Adrenal gland (tissue), 12 donors: ENCODE results near the gene SLC7A5. TPM values are rescaled to one million over a fixed set of nuclear protein-coding genes. Genes with fewer than 3 reads are reported as not detected.
"Not testable (repeated sequence)": the region's sequence is repeated elsewhere in the genome, so short reads cannot be mapped to it uniquely, and the experiment has no call there.

Experiments used
- DNase-seq, 7 donors: peaks; one replicate each; pipeline ENCODE4 v3.0.0-alpha.2; 2019 to 2020
- H3K27ac ChIP-seq, 5 donors: fragments of 200-600 bp; sonication (generic) in 4 of 5; 1 replicate in 3 of 5; 2 replicates in 2 of 5; pipeline versions ENCODE4 v1.5.1 to v1.8.0; 2016 to 2020; ENCODE audit warnings: mild to moderate bottlenecking in 1 of 5
- H3K27me3 ChIP-seq: fragments of 200-600 bp; 2 replicates; pipeline ENCODE4 v1.8.0; 2021
- H3K36me3 ChIP-seq, 2 donors: fragments of 200-600 bp; replicated peaks in 1 of 2; 1 replicate in 1 of 2; 2 replicates in 1 of 2; pipeline versions ENCODE4 v1.5.1 to v1.8.0; 2018 to 2022
- H3K4me1 ChIP-seq, 2 donors: fragments of 200-600 bp; replicated peaks in 1 of 2; 1 replicate in 1 of 2; 2 replicates in 1 of 2; pipeline versions ENCODE4 v1.5.1 to v1.8.0; 2018 to 2021
- H3K4me3 ChIP-seq, 4 donors: fragments of 200-600 bp; sonication (generic) in 3 of 4; one replicate each; pipeline ENCODE4 v1.5.1; 2016 to 2018
- H3K9me3 ChIP-seq, 3 donors: fragments of 200-600 bp; sonication (generic) in 1 of 3; replicated peaks in 1 of 3; 1 replicate in 2 of 3; 2 replicates in 1 of 3; pipeline versions ENCODE4 v1.5.1 to v1.8.0; 2016 to 2021
- CTCF ChIP-seq, 6 experiments: fragments of 450-650 bp in 4 of 6; fragments of 200-600 bp in 2 of 6; sonication (generic) in 1 of 6; IDR thresholded peaks; 1 replicate in 5 of 6; 2 replicates in 1 of 6; pipeline versions ENCODE4 v1.5.1 to v1.8.0; 2016 to 2021; ENCODE audit warnings: antibody characterized with exemption in 6 of 6, mild to moderate bottlenecking in 2 of 6, moderate library complexity in 1 of 6
- POLR2A ChIP-seq, 2 donors: fragments of 450-650 bp; IDR thresholded peaks; one replicate each; pipeline ENCODE4 v1.6.1; 2017; ENCODE audit warnings: antibody characterized with exemption in 2 of 2, mild to moderate bottlenecking in 2 of 2, moderate library complexity in 1 of 2
- WGBS, 4 donors: extraction: QIAGEN DNeasy Blood & Tissue Kit in 2 of 4; methylation state at CpG; one replicate each; pipeline versions ENCODE4 v1.1.5 to v1.1.7; 2013 to 2017; 5-methylcytosine and 5-hydroxymethylcytosine counted together
- intact Hi-C, 2 donors: fragments of 100-400 bp; cut with DNase I; formaldehyde crosslinking; loops; one replicate each; pipeline versions ENCODE4 v1.14.1 to v1.15.0; 2022 to 2023
- polyA plus RNA-seq, 3 donors: library from polyadenylated mRNA; stranded (reverse); fragments of 200-250 nt in 2 of 3; fragments of 350-450 nt in 1 of 3; fragmentation: Illumina TruSeq in 1 of 3; extraction: RNeasy Lipid Tissue Mini Kit (QIAGEN cat#74804) in 1 of 3; gene quantifications; one replicate each; pipeline ENCODE4 v1.2.3, GENCODE V29; 2013 to 2014
- total RNA-seq, 9 donors: library from RNA; depleted of rRNA in 4 of 9; stranded (reverse); fragments of >200 nt in 4 of 9; fragments of 120-200 nt in 1 of 9; fragmentation: NEBNext Ultra II Directional in 1 of 9; extraction: Animal tissue kit (Norgen Biotek cat#: 25700) in 1 of 9; gene quantifications; one replicate each; pipeline versions ENCODE4 v1.1.0 to v1.2.4, GENCODE V29; 2013 to 2023
- donor health status: healthy with polysubstance abuse.
- donor health status: Bipolar disorder and iron deficiency.
- donor health status: DM: yes; HTN: yes; CAD: no.
- donor health status: DM: no; HTN: no; CAD: no.
- donor health status: DM: no; HTN: no; CAD: no.
- donor health status: DM: yes; HTN: yes; CAD: no.

Gene SLC7A5
- total and polyA plus RNA-seq, 12 donors: 0.69 to 9.1 (median 2.4) TPM

DNA sequence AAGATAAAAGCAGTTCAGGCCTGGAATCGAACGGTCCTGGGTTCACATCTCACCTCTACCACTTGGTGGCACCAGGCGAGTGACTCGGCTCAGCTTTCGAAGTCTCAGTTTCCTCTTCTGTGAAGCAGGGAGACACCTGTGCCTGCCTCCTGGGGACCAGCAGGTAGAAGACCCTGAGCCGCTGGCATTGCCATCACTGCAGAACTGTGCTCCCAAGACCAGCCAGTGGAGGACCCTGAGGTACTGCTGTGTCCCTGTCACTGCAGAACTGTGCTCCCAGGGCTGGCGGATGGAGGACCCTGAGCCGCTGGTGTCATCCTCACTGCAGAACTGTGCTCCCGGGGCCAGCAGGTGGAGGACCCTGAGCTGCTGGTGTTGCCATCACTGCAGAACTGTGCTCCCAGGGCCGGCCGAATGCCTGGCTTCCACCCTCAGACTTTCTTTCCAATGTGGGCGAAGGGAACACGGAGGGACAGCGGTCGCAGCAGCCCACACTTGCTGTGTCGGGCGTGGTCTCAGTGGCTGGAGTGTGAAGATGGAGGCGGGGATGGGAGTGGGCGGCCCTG, 8.7 kb upstream of the SLC7A5 start:
- H3K9me3 ChIP-seq: no peaks in the 10 kb centered on the region
- H3K27ac ChIP-seq: no peak overlapping the region
- DNase-seq: no peak
- no peaks in the 10 kb centered on the region for H3K36me3 ChIP-seq
- intact Hi-C loops: no loop called here
- no peaks in the 10 kb centered on the region for H3K4me1 ChIP-seq
- no peaks in the 10 kb centered on the region for H3K27me3 ChIP-seq
- WGBS, 4 donors: 54 to 85% (median 82%) methylated on average over 10 to 19 of the region's 19 CpGs
- TF ChIP-seq CTCF (IDR thresholded peaks at IDR 0.05) (peak in 2 of 6 experiments; percentile 19 to 23), POLR2A (IDR thresholded peaks at IDR 0.05) (no peak)
- H3K4me3 ChIP-seq: no peak overlapping the region

DNA sequence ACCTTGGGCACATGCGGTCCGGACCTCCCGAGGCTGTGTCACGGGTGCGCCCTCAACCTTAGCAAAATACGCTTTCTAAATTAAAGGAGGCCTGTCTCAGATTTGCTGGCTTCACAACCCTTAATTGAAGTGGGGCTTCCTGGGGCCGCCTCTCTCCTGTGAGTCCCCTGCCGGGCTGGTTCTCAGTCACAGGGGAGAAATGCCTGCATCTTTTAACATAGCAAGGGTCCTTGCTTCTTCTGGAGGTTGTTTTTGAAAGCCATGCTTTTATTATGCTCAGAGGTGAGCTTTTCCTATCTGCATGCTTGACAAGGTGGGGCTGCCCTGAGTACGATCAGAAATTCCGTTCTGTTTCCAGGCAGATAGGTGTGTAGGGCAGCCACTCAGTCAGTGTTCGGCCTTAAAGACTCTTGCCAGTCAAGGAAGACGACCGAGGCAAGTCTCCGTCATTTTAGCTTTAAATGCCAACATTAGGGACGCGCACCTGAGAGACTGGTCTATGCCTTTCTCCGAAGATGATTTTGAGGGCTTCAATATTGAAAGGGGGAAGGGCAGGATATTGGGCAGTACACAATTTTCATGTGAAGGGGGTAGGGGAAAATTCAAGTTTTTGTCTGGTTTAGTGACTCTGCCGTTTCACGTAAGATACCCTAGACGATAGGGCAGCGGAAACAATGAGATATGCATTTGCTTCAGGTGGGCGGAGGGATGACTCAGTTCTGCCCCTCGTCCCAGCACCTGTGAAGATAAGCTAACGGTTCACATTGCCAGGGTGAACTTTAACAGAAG, 5.5 kb upstream of the SLC7A5 start:
- Histone ChIP-seq H3K27me3 (peaks cover 7% of the 10 kb centered on the region), H3K4me1 (no peaks in the 10 kb centered on the region), H3K36me3 (no peaks in the 10 kb centered on the region), H3K4me3 (no peak overlapping the region), H3K9me3 (no peaks in the 10 kb centered on the region), H3K27ac (no peak overlapping the region)
- TF ChIP-seq CTCF (IDR thresholded peaks at IDR 0.05) (no peak), POLR2A (IDR thresholded peaks at IDR 0.05) (no peak)
- WGBS, 4 donors: 49 to 58% (median 55%) methylated on average over 22 to 24 of the region's 24 CpGs
- intact Hi-C loops: loop anchor here (5.0 kb wide), 2 partner anchors 37 to 98 kb away; no protein-coding TSS in a partner anchor
- DNase-seq: no peak

GRCh38 chr16:87870418-87871291, 1.3 kb upstream of the SLC7A5 start:
- H3K27ac ChIP-seq: peak overlapping the region in 1 of 5 donors; percentile 58
- not testable (repeated sequence) for H3K4me1 ChIP-seq, DNase-seq, H3K27me3 ChIP-seq, H3K9me3 ChIP-seq, H3K36me3 ChIP-seq, H3K4me3 ChIP-seq
- intact Hi-C loops: loop anchor here (1.0 to 5.0 kb wide), 3 partner anchors 42 to 93 kb away; no protein-coding TSS in a partner anchor
- 69 to 83% (median 78%) methylated on average over 12 to 22 of the region's 24 CpGs for WGBS, 4 donors

DNA sequence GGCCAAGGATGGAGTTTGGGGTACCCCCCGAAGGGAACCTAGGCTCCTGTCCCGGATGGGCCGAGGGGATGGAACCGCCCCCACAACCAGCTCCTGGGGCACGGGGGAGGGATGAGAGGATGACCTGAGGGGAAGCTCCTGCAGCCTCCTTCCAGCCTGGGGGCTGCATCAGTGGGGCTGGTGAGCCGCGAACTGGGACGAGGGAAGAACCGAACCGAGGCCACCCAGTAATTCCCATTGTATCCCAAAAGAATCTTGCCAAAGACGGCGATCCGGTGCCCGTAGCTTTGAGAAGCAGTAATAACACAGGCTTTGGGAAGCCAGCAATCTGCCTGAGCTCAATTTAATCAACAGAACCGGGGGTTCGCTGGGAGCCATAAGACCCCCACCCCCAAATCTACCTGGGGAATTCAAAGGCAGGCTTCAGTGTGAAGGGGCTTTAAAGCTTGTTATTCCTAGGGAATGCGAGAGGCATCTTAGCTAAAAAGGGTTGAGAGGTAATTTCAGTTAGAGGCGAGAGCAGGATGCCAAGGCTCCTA, 641 bp upstream of the SLC7A5 start:
- not testable (repeated sequence) for H3K9me3 ChIP-seq, H3K36me3 ChIP-seq, H3K27me3 ChIP-seq, H3K27ac ChIP-seq, H3K4me1 ChIP-seq, H3K4me3 ChIP-seq, DNase-seq
- intact Hi-C loops: loop anchor here (5.0 kb wide), 2 partner anchors 42 to 93 kb away; no protein-coding TSS in a partner anchor
- WGBS, 4 donors: 77 to 92% (median 81%) methylated on average over 8 to 18 of the region's 18 CpGs

- intact Hi-C loops, H3K4me1 ChIP-seq, H3K9me3 ChIP-seq, H3K27ac ChIP-seq, H3K36me3 ChIP-seq, H3K27me3 ChIP-seq: not testable (repeated sequence)
- DNase-seq: peak in 1 of 7 donors; percentile 19
- H3K4me3 ChIP-seq: peak overlapping the region in 1 of 4 donors; percentile 36
- 30 to 41% (median 34%) methylated on average over 18 to 37 of the region's 37 CpGs for WGBS, 4 donors
Measured at GRCh38 chr16:87868254-87869029, 865 bp downstream of the SLC7A5 start.

DNA sequence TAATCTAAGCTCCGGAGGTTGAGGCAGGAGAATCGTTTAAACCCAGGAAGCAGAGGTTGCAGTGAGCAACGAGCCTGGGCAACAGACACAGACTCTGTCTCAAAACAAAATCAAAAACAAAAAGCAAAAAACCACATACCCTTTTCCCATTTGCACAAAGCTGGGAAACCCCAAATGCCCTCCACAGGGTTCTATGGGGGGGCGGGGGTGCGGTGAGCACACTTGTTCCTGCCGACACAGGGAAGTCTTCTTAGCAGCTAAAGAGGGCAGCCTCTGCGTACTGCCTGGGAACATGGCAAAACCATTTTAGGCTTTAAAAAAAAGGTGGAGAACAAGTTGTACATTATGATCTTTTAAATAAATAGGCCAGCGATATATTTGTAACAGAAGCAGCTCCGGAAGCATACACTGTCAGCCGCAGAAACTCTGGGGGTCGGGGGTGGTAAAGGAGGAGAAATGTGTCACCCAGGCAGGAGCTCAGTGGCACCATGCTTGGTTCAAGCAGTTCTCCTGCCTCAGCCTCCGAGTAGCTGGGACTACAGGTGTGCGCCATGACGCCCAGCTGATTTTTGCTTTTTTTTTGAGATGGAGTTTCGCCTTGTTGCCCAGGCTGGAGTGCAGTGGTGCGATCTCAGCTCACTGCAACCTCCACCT, 3.3 kb downstream of the SLC7A5 start:
- H3K4me1 ChIP-seq, H3K27me3 ChIP-seq, H3K36me3 ChIP-seq, H3K27ac ChIP-seq, H3K9me3 ChIP-seq, H3K4me3 ChIP-seq, DNase-seq, intact Hi-C loops: not testable (repeated sequence)
- 82 to 90% (median 85%) methylated on average over 16 of the region's 16 CpGs for WGBS, 4 donors
